HG03045 (cell line): ENCODE data around the gene ADAMTS9.

ENCODE experiments used
- ATAC-seq: cut with Tn5 transposase; IDR thresholded peaks from one replicate; pipeline ENCODE4 v1.9.1; 2021; ENCODE audit warnings: mild to moderate bottlenecking, moderate library complexity; ENCODE audit not compliant: unreplicated experiment

Gene ADAMTS9

DNA sequence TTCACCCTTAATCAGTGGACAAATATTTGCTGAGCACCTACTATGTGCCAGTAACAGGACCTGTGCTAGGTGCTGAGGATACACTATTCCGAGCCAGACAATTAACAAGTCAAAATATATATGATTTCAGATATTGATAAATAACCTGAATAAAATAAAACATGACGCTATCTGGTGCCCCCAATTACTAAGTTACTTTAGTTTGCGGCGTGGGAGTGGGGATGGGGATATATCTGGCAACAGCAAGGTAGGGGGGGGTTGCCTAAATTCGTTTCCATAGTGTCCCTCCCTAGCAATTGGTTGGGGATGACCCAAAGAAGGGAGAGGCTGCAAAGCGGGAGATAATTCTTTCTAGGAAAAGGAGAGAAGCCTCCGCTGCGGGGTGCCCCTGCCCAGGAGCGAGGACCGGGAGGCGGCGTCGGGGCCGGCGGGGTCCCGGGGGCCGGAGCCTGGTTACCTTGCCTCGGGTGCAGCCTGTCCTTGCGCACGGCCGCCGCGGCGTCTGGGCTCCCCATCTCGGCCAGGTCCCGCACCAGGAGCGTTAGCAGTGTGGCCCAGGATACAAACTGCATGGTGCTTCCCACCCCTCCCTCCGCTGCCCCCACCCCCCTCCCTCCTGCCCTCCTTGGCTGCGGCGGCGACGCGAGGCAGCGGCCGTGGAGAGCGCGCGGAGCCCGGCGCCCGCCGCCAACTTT, 567 bp downstream of the ADAMTS9 start:
- ATAC-seq, result no peak

DNA sequence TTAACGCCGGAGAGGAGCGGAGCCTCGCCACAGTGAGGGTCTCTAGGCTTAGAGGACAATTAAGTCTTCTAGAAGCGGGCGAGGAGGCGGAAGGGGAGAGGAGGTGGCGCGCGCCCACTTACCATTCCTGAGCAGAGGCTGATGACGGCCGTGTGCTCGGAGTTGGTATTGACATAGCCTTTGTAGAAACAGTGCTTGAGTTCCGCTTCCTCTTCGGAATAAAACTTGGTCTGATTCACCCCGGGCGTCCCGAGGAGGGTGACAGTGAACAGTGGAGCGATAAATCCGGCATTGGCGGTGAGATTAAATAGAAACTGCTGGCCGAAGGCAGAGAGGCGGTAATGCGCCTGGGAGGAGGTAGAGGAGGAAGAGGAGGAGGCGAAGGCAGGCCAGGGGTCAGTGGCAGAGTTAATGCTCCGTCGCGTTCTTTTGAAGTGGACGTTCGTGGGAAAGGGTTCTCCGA, 1.3 kb downstream of the ADAMTS9 start:
- no peak for ATAC-seq

DNA sequence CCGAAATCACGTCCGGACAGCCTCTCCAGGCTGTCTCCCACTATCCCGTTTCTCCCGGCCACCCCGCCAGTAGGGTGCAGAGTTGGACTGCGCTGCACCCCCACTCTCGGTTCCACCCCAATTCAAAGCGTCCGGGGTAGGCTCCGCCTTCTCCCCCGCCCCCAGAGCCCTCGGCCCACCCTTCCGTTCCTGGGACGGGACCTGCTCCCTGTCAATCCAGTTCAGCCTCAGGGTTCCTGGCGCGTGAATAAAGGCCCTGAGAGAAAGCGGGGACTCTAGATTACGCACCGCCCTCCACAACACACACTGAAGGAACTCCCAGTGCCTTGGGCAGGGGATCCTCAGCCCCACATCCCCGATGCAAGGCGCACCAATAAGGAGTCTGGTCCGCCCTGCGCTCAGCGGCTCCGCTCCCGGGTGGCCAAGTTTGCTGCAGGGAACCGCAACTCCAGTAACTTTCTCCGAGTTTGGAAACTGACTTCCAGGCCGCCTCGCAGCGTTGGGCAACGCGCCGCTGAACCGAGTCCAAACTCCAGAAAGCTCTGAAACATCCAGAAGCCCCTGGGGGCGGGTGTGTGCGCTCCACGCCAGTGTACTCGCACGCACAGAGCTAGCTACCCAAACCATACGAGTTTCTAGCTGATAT, 1.9 kb downstream of the ADAMTS9 start:
- ATAC-seq, result no peak

DNA sequence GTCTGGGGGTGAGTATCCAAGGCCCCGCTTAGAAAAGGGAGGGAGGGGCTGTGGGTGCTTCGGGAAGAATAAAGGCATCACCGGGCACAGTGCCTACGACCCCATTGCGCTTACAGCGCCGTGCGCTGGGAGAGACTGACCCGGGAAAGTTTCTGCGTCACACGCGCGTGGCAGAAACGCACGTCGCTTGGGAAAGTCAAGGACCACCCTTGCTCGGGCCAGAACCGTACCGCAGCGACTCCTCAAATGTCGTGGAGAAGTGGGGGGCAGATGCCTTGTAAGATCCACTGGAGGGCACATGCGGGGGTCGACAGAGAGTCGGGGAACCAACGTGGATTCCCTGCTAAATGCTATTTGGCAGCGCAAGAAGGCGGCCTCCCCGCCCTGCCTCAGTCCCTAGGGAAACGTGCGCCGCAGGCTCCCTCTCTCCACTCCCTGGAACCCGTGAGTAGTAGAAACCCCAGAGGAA, 2.4 kb downstream of the ADAMTS9 start:
- ATAC-seq, result no peak

DNA sequence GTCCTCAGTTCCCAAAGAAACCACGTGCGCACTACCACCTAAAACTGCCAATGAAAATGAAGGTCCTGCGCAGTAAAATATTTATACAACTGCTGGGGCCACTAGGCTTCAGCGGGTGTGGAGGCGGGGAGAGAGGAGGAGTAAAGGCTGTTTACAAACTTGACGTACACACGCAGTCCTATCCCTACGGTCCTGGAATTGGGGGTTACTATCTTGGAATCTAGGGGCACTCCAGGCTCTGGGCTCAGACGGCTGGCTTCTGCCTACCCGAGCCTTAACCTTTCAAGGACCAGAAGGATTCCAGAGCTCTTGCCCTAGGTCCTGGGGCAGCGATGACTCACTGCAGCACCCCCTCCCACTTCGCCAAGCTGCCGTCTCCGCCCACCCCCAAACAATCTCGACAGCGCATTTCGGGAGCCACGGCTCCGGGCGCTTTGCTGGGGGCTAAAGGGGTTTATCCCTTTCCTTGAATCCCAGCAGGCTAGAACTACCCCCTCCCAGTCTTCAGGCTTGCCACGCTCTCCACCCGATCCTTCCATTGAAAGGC, 3.0 kb downstream of the ADAMTS9 start:
- ATAC-seq, result no peak

DNA sequence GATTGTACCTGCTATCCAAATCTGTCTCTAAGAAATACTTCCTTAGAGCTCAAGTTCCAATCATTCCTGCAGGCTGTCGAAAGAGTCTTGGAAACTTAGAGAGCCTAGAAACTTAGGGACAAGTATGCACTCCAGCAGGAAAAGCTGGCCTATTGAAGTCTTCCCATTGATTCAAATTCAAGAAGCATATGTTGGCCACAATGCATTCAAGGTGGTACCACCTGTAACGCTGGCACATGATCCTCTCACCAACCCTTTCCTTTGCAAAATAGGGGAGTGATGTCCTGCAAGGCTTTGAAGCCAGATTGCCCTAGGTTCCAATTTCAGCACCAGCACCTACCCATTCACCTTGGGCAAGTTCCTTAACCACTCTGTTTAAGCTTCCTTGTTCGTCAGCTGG, 6.0 kb downstream of the ADAMTS9 start:
- ATAC-seq, result no peak

DNA sequence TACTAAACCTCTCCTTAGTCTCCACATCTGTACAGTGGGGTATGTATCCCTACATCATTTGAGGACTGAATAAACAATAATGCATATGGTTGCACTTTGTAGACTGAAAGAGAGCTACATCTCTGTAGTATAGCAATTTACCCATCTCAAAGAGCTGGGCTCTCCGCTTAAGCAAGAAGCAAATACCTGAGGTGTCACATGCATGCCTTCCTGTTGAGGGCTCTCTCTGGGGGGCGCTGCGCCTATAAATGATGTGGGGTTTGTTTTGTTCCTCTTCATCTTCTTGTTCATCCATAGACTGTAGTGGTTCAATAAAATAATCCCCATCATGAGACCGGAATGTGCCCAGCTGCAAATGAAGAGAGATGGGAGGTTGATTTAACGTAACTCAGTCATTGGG, 6.8 kb downstream of the ADAMTS9 start:
- ATAC-seq, result no peak

DNA sequence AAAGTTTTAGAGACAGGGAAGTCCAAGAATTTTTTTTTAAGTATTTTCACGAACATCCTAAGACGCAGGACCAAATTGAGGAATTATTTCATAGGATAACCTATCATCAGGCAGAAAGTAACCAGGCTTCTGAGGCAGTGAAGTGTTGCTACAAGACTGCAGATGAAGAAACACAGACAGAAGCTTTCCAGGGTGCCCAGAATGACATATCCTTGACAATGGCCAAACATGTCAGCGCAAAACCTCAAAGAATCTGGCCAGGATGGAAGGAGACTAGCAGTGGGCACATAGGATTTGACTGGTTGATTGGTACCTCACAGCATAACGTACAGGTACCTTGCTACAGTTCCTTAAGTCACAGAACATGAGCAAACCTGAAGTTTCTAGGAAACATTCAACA, 7.5 kb downstream of the ADAMTS9 start:
- no peak for ATAC-seq

DNA sequence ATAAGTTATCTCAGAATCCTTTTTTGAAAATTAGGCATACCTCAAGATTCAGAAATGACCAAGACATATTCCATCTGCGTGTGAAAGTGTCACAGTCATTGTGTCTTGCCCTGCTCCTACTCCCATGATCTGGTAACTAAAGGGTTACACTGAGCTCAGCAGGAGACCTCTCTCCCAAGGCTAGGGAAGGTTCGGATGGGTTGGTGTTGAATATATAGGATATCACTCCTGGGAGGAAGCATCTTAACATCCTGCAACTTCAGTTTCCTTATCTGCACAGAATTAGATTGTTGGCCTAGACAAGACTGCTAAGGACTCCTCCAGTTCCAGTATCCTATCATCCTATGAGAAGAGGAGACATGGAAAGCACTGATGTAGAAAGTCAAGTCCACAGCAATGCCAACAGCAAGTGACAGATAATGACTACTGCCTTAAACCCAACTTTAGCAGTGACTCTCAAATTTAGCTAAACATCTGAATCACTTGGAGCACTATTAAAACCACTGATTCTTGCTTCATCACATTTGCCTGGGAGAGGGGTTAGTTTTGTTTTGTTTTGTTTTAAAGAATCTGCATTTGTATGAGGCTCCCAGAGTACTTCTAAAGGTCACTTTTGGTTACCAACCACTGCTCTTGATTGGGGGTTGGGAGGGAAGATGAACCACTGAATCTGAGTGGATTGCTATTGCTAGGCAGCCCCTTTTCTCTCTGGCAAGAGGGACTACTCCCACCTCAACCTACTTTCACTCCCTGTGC, 9.7 kb downstream of the ADAMTS9 start:
- no peak for ATAC-seq

DNA sequence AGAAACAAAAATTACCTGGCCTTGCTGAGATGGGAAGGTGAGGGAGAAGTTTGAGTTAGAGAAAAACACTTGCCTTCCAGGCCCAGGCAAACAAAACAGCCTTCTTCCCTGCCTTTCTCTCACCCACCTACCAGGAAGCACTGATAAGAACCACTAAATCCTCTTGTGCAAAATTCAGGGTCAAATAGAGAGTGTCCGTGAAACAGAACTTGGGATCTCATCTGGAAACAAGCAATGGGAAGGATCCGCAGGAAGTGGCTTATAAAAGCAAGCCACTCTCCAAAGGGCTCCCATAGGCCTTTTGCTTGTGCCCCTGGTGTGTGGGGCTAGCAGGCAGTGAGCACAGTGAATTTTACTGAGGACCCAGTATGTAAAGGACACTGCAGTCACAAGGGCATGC, 11.0 kb downstream of the ADAMTS9 start:
- ATAC-seq, result no peak

DNA sequence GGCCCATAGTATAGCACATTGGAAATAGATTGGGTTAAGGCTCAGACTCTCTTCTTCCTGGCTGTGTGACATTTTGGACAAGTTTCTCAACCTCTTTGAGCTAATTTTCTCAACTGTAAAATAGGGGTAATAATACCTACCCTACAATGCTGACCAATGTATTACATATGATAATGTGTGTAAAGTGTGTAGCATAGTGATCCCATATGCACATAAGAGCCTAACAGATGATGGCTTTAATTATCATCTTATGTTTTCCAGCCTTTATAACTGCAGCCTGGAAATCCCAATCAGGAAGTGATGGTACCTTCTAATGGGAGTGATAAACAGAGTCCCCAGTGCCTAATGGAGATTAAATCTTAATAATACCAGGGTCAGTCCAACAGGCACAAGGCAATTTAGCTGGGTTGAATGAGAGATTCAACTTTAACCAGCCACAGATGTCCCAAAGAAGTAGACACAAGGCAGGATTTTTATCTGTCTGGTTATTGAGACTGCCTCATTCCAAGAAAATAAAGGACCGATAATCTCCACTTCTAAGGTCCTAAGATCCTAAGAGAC, 12.0 kb downstream of the ADAMTS9 start:
- no peak for ATAC-seq

DNA sequence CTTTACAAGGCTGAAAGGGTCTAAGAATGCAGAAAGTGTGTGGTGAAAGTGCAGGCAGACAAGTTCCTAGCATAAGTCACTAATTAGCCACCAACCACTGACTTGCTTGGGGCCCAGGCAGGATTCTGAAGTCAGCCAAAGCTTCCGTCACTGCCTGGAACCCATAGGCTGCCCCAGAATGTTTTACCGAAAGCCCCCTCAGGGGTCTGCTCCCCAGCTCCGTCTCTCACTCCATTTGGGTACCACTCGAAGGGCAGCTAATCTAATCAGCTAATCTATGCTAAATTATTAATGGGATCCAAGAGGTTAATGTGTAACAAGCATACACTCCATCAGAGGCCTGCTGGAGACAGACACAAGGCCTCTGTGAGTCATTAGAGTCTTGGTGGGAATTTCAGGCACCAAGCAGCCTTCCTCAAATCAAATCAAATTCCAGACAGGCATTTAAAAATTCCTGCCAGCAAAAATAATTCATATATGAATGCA, 13.2 kb downstream of the ADAMTS9 start:
- no peak for ATAC-seq

DNA sequence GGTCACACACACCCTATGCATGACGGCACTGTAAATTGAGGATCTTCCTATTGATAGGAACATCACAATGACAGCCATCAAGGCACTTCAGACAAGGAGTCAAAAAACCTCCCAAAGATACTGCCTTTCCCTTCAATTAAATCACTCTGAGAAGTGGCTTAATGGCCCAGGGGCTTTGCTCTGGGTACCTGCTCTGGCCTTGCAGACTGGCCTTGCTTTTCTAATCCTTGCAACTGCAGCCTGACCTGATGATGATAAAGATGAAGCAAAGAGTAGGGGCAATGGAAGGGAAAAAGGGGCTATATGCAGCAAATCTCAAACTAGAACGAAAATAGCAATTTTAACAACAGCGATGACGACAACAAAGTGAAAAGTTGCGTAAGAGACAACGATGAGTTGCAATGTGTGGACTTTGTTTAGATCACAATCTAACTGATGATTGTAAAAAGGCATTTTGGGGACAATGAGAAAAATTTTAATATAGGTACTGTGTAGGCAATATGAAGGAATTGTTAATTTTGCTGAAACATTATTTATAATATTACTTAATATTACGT, 14.6 kb downstream of the ADAMTS9 start:
- ATAC-seq, result no peak

DNA sequence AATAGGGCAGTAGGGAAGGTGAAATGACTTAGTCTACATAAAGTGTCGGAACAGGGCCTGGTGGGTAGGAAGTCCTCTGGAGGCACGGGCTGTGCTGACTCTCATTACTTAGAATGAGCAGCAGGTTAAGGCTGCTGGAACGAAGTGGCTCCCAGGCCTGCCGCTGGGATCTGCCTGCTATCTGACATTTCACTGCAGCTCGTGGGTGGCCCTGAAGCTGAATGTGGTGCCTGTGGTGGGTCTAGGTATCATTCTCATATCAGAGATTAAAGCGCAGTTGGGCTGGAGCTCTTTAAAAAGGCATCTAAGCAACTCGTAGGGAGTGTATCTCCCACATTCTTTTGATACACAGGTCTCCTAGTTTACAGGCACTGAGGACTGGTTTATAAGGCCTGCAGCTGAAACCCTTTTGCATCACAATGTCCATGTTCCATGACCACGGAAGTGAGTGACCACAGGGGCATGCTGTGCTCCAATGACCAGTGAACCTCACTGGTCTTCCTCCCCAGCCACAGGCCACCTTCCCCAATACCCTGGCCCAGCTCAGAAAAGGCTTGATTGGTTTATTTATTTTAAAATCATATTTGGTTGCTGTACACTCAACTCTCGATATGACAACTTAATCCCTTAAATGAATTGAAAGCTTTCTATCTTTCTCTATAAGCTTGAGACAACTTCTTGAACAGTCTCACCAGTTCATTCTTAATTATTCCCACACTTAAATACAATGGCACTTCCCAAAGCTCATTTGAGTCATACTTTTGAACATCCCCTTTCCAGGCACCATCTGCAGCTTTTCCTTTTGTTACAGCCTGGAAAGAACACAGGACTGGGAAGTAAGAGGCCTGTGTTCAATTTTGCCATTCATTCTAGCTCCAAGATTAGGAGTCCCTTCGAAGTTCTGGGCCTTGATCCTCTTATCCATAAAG, 19.0 kb downstream of the ADAMTS9 start:
- ATAC-seq, result no peak

DNA sequence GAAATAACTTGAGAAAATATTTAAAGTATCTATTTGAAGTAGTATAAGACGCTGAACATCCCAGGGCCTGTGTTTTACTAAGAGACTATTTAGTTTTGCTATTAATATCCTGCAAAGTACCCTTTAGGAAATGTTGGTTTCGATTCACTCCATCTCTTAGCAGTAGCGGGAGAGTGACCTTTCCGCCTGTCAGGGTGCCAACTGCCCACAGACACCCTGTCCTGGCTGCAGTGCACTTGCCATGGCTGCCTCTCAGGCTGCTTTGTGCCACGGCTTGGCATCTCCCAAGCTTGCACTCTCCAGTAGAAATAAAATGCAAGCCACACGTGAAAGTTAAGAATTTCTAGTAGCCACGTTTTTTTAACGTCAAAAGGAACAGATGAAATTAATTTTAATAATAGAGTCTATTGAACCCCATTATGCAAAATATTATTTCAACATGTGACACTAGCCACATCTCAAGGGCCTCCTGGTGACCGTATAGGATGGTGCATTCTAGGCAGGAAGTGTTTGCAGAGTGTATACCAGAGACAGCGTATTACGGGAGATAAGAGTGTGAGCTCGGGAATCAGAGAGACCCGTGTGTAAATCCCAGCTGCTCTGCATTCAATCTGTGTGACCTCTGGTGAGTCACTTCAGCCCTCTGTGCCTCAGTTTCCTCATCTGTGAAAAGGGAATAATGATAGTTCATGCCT, 19.8 kb downstream of the ADAMTS9 start:
- no peak for ATAC-seq

DNA sequence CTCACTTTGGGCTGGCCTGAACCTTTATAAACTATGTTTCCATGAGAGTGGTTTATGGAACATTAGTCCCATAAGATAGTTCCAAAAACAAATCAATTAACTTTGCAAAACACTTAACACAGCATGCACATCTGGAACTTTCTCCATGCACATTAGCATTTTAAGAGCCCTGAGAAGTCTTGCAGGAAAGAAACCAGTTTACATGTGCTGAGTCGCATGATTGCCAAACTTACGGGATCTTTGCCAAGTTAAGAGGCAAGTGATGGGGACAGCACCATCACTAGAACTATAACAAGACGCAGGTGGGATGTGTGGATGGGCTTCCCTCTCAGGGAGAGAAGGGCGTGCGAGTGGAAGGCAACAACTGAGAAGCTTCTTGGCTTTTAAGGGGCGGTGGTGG, 20.7 kb downstream of the ADAMTS9 start:
- ATAC-seq, result no peak

DNA sequence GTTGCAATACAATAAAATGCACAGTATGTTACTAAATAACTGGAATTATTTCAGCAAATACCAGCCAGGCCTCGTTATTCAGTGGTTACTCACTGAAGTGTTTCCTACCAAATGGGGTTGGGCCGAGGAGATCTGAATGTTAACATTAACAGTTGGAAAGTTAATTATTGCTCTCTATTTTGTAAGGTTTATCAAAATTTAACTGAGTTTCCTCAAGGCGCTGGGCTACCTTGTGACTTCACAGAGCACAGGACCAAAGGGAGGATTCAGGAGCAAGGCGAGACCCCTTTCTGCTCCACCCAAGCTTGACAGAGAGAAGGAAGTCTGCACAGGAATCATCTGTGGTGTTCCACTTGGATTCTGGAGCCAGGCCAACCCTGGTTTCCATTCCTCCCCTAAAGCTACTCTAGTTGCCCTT, 21.6 kb downstream of the ADAMTS9 start:
- ATAC-seq, result no peak

DNA sequence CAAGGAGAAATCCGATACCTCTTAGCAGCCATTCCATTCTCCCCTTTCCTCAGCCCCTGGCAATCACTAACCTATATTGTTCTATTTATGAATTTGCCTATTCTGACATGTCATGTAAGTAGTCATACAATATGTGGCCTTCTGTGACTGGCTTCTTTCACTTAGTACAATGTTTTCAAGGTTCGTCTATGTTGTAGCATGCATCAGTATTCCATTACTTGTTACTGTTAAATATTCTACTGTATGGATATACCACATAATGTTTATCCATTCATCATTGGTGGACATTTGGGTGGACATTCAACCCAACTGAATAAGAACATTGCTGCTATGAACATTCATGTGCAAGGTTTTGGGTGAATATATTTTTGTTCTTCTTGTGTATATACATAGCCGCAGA, 23.4 kb downstream of the ADAMTS9 start:
- no peak for ATAC-seq

DNA sequence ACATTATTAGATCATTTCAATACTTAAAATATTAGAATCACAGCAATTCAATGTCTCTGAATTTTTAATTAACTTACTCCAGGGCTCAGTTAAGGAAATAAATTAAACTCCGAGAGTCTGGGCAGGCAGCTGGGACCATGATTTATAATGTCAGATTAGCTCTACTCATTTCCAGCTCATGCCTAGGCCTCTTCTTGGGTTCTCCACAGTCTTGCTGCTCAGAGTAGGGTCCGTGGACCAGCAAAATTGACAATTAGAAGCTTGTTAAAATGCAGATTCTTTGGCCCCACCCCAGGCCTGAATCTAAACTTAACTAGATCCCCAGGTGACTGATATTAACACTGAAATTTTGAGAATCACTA, 28.2 kb downstream of the ADAMTS9 start:
- no peak for ATAC-seq
